IMR-90 (cell line): ENCODE measurements around the gene IL16. TPM values are rescaled to one million over a fixed set of nuclear protein-coding genes. Genes with fewer than 3 reads are reported as not detected.

ENCODE experiments used
- ATAC-seq: fragments of 200-7000 bp; cut with Tn5 transposase; 2 replicates; pipeline ENCODE4 v1.9.1; 2020; ENCODE audit warnings: low read depth, mild to moderate bottlenecking, moderate library complexity
- BruUV-seq: library from RNA; stranded (reverse); fragments of 400-500 nt; replicated peaks from 2 replicates; lab custom pipeline; 2021; lab: Mats Ljungman, UMichigan
- CTCF ChIA-PET: fragments of 300-600 bp; formaldehyde crosslinking; extraction: SDS; loops from one replicate; lab custom pipeline; 2021; ENCODE audit warnings: antibody characterized with exemption; lab: Yijun Ruan, JAX
- POLR2A ChIA-PET: fragments of 300-600 bp; sonication (Branson Sonifier 250); formaldehyde crosslinking; loops from one replicate; lab custom pipeline; 2022; ENCODE audit warnings: antibody characterized with exemption; ENCODE audit not compliant: unreplicated experiment; lab: Charles Lee
- DNase-seq: peaks from one replicate; pipeline ENCODE4 v3.0.0; 2013
- H2AFZ ChIP-seq: replicated peaks from 2 replicates; pipeline ENCODE3; 2013; ENCODE audit warnings: low read length, mild to moderate bottlenecking; ENCODE audit not compliant: poor library complexity
- H2AK5ac ChIP-seq: 2 replicates; pipeline ENCODE4 v1.6.1; 2013; ENCODE audit warnings: low read depth, low read length, inconsistent platforms
- H2AK9ac ChIP-seq: replicated peaks from 2 replicates; pipeline ENCODE3; 2013; ENCODE audit warnings: mild to moderate bottlenecking, low read depth, low read length, moderate library complexity; ENCODE audit not compliant: poor library complexity
- H2BK120ac ChIP-seq: 2 replicates; pipeline ENCODE4 v1.6.1; 2013; ENCODE audit warnings: low read depth, low read length, inconsistent platforms
- H2BK15ac ChIP-seq: 3 replicates; pipeline ENCODE4 v1.6.1; 2013; ENCODE audit warnings: low read depth, low read length, inconsistent platforms
- H2BK20ac ChIP-seq: 2 replicates; pipeline ENCODE4 v1.6.1; 2013; ENCODE audit warnings: low read depth, mild to moderate bottlenecking, inconsistent platforms, low read length, moderate library complexity
- H2BK5ac ChIP-seq: 2 replicates; pipeline ENCODE4 v1.6.1; 2013; ENCODE audit warnings: mild to moderate bottlenecking, low read depth, low read length, inconsistent platforms; ENCODE audit not compliant: poor library complexity, severe bottlenecking
- H3K14ac ChIP-seq: replicated peaks from 2 replicates; pipeline ENCODE4 v1.6.1; 2013; ENCODE audit warnings: low read depth, low read length, inconsistent platforms
- H3K18ac ChIP-seq: 2 replicates; pipeline ENCODE4 v1.6.1; 2013; ENCODE audit warnings: low read depth, low read length, control low read depth
- H3K23ac ChIP-seq: 2 replicates; pipeline ENCODE4 v1.6.1; 2013; ENCODE audit warnings: low read depth, low read length, inconsistent platforms
- H3K27ac ChIP-seq: 2 replicates; pipeline ENCODE4 v1.5.1; 2013; ENCODE audit warnings: mild to moderate bottlenecking, control low read depth, low read length; ENCODE audit not compliant: insufficient read depth
- H3K27me3 ChIP-seq: 2 replicates; pipeline ENCODE4 v1.6.1; 2013; ENCODE audit warnings: low read length; ENCODE audit not compliant: control insufficient read depth, insufficient read depth
- H3K36me3 ChIP-seq: 2 replicates; pipeline ENCODE4 v1.6.1; 2013; ENCODE audit warnings: low read length, mixed read lengths; ENCODE audit not compliant: control insufficient read depth, insufficient read depth
- H3K4ac ChIP-seq: 2 replicates; pipeline ENCODE4 v1.6.1; 2013; ENCODE audit warnings: low read depth, low read length, inconsistent platforms
- H3K4me1 ChIP-seq: 2 replicates; pipeline ENCODE4 v1.6.1; 2013; ENCODE audit warnings: low read length, mixed read lengths; ENCODE audit not compliant: control insufficient read depth, insufficient read depth
- H3K4me2 ChIP-seq: 2 replicates; pipeline ENCODE4 v1.6.1; 2013; ENCODE audit warnings: low read depth, mild to moderate bottlenecking, control low read depth, low read length, moderate library complexity
- H3K4me3 ChIP-seq: 2 replicates; pipeline ENCODE4 v1.5.1; 2013; ENCODE audit warnings: low read depth, mild to moderate bottlenecking, control low read depth, low read length, moderate library complexity; ENCODE audit not compliant: insufficient read depth
- H3K56ac ChIP-seq: 2 replicates; pipeline ENCODE4 v1.6.1; 2013; ENCODE audit warnings: low read length, inconsistent platforms; ENCODE audit not compliant: insufficient read depth; ENCODE audit errors: extremely low read depth
- H3K79me1 ChIP-seq, 2 experiments: 2 replicates each; pipeline ENCODE4 v1.6.1; 2013; ENCODE audit warnings: low read length in 2 of 2, inconsistent platforms in 1 of 2, low read depth in 1 of 2
- H3K9ac ChIP-seq: 2 replicates; pipeline ENCODE4 v1.6.1; 2013; ENCODE audit warnings: low read depth, low read length, control low read depth
- H3K9me1 ChIP-seq: 2 replicates; pipeline ENCODE4 v1.6.1; 2013; ENCODE audit warnings: low read length, inconsistent platforms; ENCODE audit not compliant: insufficient read depth
- H3K9me3 ChIP-seq: 2 replicates; pipeline ENCODE4 v1.6.1; 2013; ENCODE audit warnings: low read length; ENCODE audit not compliant: control insufficient read depth, insufficient read depth
- H4K20me1 ChIP-seq: 2 replicates; pipeline ENCODE4 v1.6.1; 2013; ENCODE audit warnings: low read length, inconsistent platforms; ENCODE audit not compliant: insufficient read depth
- H4K5ac ChIP-seq: 2 replicates; pipeline ENCODE4 v1.6.1; 2013; ENCODE audit warnings: mild to moderate bottlenecking, low read depth, low read length, control low read depth
- H4K8ac ChIP-seq, 2 experiments: 2 replicates each; pipeline ENCODE4 v1.6.1; 2013; ENCODE audit warnings: low read depth in 2 of 2, low read length in 2 of 2, control low read depth in 1 of 2, inconsistent platforms in 1 of 2
- H4K91ac ChIP-seq: 2 replicates; pipeline ENCODE4 v1.6.1; 2013; ENCODE audit warnings: low read depth, low read length, inconsistent platforms; ENCODE audit not compliant: insufficient read depth
- FOS ChIP-seq: fragments of 150-350 bp; IDR thresholded peaks from 2 replicates; pipeline ENCODE4 v1.6.1; 2016; ENCODE audit warnings: low read depth, low read length
- MXI1 ChIP-seq: IDR thresholded peaks from 2 replicates; pipeline ENCODE4 v1.6.1; 2012; ENCODE audit warnings: low read depth, mild to moderate bottlenecking, low read length, moderate library complexity, borderline replicate concordance
- NFE2L2 ChIP-seq: fragments of 150-350 bp; IDR thresholded peaks from 2 replicates; pipeline ENCODE4 v1.6.1; 2016; ENCODE audit warnings: low read depth, mild to moderate bottlenecking, low read length
- WGBS, 2 experiments: methylation state at CpG; one replicate each; pipeline versions ENCODE4 v1.1.5 to v1.1.7; 2013; ENCODE audit warnings: missing lambda C conversion rate in 2 of 2; ENCODE audit not compliant: insufficient read length in 1 of 2; ENCODE audit errors: extremely low coverage in 2 of 2; 5-methylcytosine and 5-hydroxymethylcytosine counted together
- dilution Hi-C: fragments of 300-500 bp; cut with HindIII; formaldehyde crosslinking; loops from one replicate; pipeline ENCODE4 v1.14.3; 2018; ENCODE audit warnings: low sequenced_read_pairs; ENCODE audit not compliant: unreplicated experiment
- in situ Hi-C: fragments of 300-500 bp; cut with MboI; formaldehyde crosslinking; loops from 3 replicates; pipeline ENCODE4 v1.14.3; 2019; ENCODE audit warnings: low sequenced_read_pairs, inconsistent platforms, mixed read lengths
- intact Hi-C: fragments of 100-400 bp; cut with micrococcal nuclease; formaldehyde crosslinking; loops from 2 replicates; pipeline ENCODE4 v1.10.0; 2022
- polyA plus RNA-seq, 3 experiments: library from polyadenylated mRNA; depleted of rRNA; stranded (reverse); fragments of >200 nt; gene quantifications; 2 replicates each; pipeline ENCODE4 v1.2.3, GENCODE V29; 2012; ENCODE audit warnings: low replicate concordance in 1 of 3
- total RNA-seq: library from RNA; depleted of rRNA; stranded (reverse); fragments of >200 nt; gene quantifications from 2 replicates; pipeline ENCODE4 v1.2.3, GENCODE V29; 2012

The IL16 gene
- total and polyA plus RNA-seq, 2 of the 4 experiments (the other 2 are of a cell fraction), result 0.18 to 0.27 TPM

DNA sequence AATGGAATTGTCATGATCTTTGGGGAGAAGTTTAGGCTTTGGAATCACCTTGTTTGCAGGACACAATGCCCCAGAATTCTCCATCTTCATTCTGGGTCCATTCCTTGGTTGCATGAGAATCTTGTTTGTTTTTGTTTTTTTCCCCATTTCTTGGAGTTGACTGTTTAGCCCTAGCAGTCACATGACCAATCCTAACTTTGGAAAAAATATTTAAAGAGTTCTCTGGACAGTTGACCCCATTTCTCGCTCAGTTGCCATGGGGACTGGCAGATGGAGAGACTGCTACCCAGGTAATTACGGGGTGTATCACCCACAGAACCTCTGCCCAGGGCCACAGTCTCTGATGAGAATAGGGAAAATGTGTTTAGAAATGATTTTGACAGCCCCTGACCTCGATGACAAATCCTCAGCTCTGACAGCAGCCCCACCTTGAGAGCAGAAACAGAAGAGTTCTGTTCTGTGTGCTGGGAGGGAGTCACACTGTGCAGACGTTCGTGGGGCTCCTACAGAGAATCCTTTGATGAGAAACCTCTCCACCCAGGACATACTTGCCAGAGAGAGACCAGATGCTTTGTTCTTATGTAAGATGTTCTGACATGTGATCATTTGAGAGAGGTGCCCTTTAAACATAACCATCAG, 57.7 kb downstream of the IL16 start:
- Histone ChIP-seq H3K9me3 (peaks cover 5% of the 10 kb centered on the region), H3K9me1 (peaks cover 8% of the 10 kb centered on the region), H4K91ac (peak overlapping the region; percentile 69), H2BK5ac (peak overlapping the region; percentile 18), H3K4me1 (peaks cover 13% of the 10 kb centered on the region), H3K9ac (no peak overlapping the region), H2AK5ac (peak overlapping the region; percentile 37; the same call in 1 of the 2 replicates), H3K14ac (peak overlapping the region; percentile 68), H2BK120ac (peak overlapping the region; percentile 75), H3K23ac (peak overlapping the region; percentile 78), H2BK20ac (peak overlapping the region; percentile 95), H4K5ac (peak overlapping the region; percentile 58), H4K8ac (peak overlapping the region; percentile 32 to 54; a peak in 1 of 4 replicates), H3K4me2 (no peak overlapping the region), H3K56ac (no peak overlapping the region), H3K36me3 (no peaks in the 10 kb centered on the region), H2BK15ac (peak overlapping the region; percentile 78; the same call in 2 of the 3 replicates), H3K27ac (peak overlapping the region; percentile 68; the same call in 1 of the 2 replicates), H2AFZ (peak overlapping the region; percentile 16), H3K79me1 (0 out of 4 replicates have a peak, but pooled peaks cover 0 to 3% of the 10 kb centered on the region in 2 experiments), H3K27me3 (no peaks in the 10 kb centered on the region), H3K4ac (peak overlapping the region; percentile 91), H4K20me1 (no peaks in the 10 kb centered on the region), H3K18ac (peak overlapping the region; percentile 89), H2AK9ac (no peak overlapping the region), H3K4me3 (no peak overlapping the region)
- intact Hi-C loops, result loop anchor here (5.0 kb wide), 1 partner anchor 37 kb away; no protein-coding TSS in a partner anchor
- dilution Hi-C loops, result no loop called here
- DNase-seq (peak; percentile 31), ATAC-seq (peak; percentile 27; the same call in 1 of the 2 replicates)
- ChIA-PET POLR2A (no interaction called here), CTCF (interaction anchor here (1.3 to 3.6 kb wide), 2 partner anchors 12 to 148 kb away, joined by 3 to 16 read pairs; no protein-coding TSS in a partner anchor)
- no TSS peak for BruUV-seq
- in situ Hi-C loops, result no loop called here
- TF ChIP-seq MXI1 (no peak), NFE2L2 (no peak), FOS (no peak)
- WGBS, 2 experiments, result no CpG with 5 or more reads among the region's 5 CpGs
